Thymus (tissue), 11 donors: ENCODE results near the gene HS2ST1. TPM values are rescaled to one million over a fixed set of nuclear protein-coding genes. Genes with fewer than 3 reads are reported as not detected.
"Not testable (repeated sequence)": the region's sequence is repeated elsewhere in the genome, so short reads cannot be mapped to it uniquely, and the experiment has no call there.

ENCODE experiments used
- DNase-seq, 9 donors: peaks; one replicate each; pipeline ENCODE4 v3.0.0-alpha.2; 2013; ENCODE audit warnings: low spot score in 9 of 9, low read depth in 6 of 9, missing footprints in 1 of 9
- H3K27ac ChIP-seq, 2 donors: one replicate each; pipeline ENCODE4 v1.5.1; 2013; ENCODE audit warnings: control low read depth in 1 of 2, low read depth in 1 of 2, low read length in 1 of 2, mild to moderate bottlenecking in 1 of 2, moderate library complexity in 1 of 2
- H3K27me3 ChIP-seq, 2 donors: one replicate each; pipeline ENCODE4 v1.5.1; 2013; ENCODE audit warnings: low read length in 1 of 2; ENCODE audit not compliant: control insufficient read depth in 2 of 2, insufficient read depth in 1 of 2
- H3K36me3 ChIP-seq, 2 donors: one replicate each; pipeline ENCODE4 v1.5.1; 2013; ENCODE audit warnings: low read length in 1 of 2, mild to moderate bottlenecking in 1 of 2, moderate library complexity in 1 of 2; ENCODE audit not compliant: control insufficient read depth in 2 of 2, insufficient read depth in 2 of 2
- H3K4me1 ChIP-seq, 2 donors: one replicate each; pipeline ENCODE4 v1.5.1; 2013; ENCODE audit warnings: low read length in 2 of 2; ENCODE audit not compliant: control insufficient read depth in 2 of 2, insufficient read depth in 2 of 2
- H3K4me3 ChIP-seq, 2 donors: one replicate each; pipeline ENCODE4 v1.5.1; 2013; ENCODE audit warnings: low read length in 2 of 2, control low read depth in 1 of 2, mild to moderate bottlenecking in 1 of 2
- H3K9me3 ChIP-seq, 2 donors: one replicate each; pipeline ENCODE4 v1.5.1; 2013; ENCODE audit warnings: low read length in 1 of 2, mild to moderate bottlenecking in 1 of 2; ENCODE audit not compliant: control insufficient read depth in 2 of 2, insufficient read depth in 1 of 2
- WGBS: extraction: QIAGEN DNeasy Blood & Tissue Kit; methylation state at CpG from one replicate; pipeline ENCODE4 v1.1.7; 2013; 5-methylcytosine and 5-hydroxymethylcytosine counted together
- polyA plus RNA-seq: library from polyadenylated mRNA; stranded (reverse); fragments of 200-250 nt; gene quantifications from one replicate; pipeline ENCODE4 v1.2.3, GENCODE V29; 2013
- total RNA-seq: library from RNA; stranded (reverse); fragments of 120-200 nt; gene quantifications from one replicate; pipeline ENCODE4 v1.2.4, GENCODE V29; 2013
- donor health status: healthy.

Gene HS2ST1
- total and polyA plus RNA-seq, 2 donors = 9.7 to 11.5 TPM

DNA sequence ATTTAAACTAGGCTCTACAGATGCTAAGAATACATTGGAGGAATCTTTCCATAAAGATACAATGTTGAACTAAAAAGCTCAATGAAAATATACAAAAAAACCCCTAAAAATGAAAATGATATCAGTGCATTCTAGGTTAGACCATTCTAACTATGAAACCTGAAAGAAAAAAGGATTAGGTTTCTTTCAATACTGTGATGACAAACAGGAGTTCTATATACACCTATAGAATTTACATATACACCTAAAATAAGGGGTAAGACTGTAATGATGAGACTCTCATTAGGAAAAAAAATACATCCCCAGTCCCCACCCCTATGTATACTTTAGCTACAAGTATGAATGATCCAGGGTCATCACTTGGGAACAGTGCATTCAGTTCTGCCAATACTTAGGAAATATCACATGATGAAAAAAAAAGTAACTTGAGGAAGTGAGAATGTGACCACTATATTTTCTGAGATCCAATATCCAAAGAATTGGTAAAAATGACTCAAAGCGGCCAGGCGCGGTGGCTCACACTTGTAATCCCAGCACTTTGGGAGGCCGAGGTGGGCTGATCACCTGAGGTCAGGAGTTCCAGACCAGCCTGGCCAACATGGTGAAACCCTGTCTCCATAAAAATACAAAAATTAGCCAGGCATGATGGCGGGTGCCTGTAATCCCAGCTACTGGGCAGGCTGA lies 26.8 kb upstream of the HS2ST1 start:
- no peak overlapping the region for H3K27ac ChIP-seq
- no peaks in the 10 kb centered on the region for H3K4me1 ChIP-seq
- DNase-seq = no peak
- H3K9me3 ChIP-seq = no peaks in the 10 kb centered on the region
- H3K27me3 ChIP-seq = no peaks in the 10 kb centered on the region
- no peak overlapping the region for H3K4me3 ChIP-seq
- 93% methylated on average over 5 of the region's 5 CpGs for WGBS
- H3K36me3 ChIP-seq = peaks cover 0 to 8% of the 10 kb centered on the region in 2 donors

DNA sequence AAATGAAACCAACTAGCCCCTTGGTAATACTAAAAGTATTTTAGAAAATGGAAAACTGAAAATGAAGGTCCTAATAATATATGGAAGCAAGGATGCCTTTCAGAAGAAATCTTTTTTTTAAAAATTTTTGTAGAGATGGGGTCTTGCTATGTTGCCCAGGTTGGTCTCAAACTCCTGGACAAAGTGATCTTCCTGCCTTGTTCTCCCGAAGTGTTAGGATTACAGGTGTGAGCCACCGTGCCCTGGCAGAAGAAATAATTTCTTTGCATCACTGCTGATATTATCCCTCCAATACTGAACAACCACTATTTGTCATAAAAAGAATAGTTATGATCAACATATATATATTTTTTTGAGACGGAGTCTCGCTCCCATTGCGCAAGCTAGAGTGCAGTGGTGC lies 26.1 kb upstream of the HS2ST1 start:
- 98% methylated on average over 5 of the region's 5 CpGs for WGBS
- H3K4me1 ChIP-seq = no peaks in the 10 kb centered on the region

DNA sequence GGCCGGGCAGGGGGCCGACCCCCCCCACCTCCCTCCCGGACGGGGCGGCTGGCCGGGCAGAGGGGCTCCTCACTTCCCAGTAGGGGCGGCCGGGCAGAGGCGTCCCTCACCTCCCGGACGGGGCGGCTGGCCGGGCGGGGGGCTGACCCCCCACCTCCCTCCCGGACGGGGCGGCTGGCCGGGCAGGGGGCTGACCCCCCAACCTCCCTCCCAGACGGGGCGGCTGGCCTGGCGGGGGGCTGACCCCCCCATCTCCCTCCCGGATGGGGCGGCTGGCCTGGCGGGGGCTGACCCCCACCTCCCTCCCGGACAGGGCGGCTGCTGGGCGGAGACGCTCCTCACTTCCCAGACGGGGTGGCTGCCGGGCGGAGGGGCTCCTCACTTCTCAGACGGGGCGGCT lies 15.0 kb upstream of the HS2ST1 start:
- not testable (repeated sequence) for H3K4me1 ChIP-seq, H3K27me3 ChIP-seq, H3K4me3 ChIP-seq, H3K27ac ChIP-seq, DNase-seq, H3K9me3 ChIP-seq
- peaks cover 5 to 38% of the 10 kb centered on the region in 2 donors for H3K36me3 ChIP-seq
- WGBS = 95% methylated on average over 20 of the region's 33 CpGs

More for the DNA sequence above, 26.1 kb upstream of the HS2ST1 start:
- H3K9me3 ChIP-seq = no peaks in the 10 kb centered on the region
- peaks cover 0 to 8% of the 10 kb centered on the region in 2 donors for H3K36me3 ChIP-seq
- no peak overlapping the region for H3K4me3 ChIP-seq
- H3K27ac ChIP-seq = no peak overlapping the region
- no peak for DNase-seq
- H3K27me3 ChIP-seq = no peaks in the 10 kb centered on the region

DNA sequence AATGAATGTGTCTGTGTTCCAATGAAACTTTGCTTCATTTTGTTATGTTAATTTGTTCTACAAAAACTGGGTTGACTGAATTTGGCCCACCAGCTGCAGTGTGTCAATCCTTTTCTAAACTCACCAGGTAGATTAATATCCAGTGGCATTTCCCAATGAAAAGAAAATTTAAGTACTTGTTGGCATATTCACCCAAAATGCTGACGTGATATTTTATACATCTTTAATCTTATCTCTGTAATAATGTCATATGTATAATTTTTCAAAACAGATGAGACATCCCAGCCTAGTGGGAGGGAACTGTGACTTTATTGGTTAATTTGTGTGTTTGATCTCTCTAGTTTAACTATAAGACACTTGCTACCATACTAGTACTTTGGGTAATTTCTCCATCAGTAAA lies 8.6 kb upstream of the HS2ST1 start:
- Histone ChIP-seq H3K27me3 (no peaks in the 10 kb centered on the region), H3K4me3 (no peak overlapping the region), H3K27ac (no peak overlapping the region), H3K4me1 (no peaks in the 10 kb centered on the region), H3K36me3 (peaks cover under 1 to 41% of the 10 kb centered on the region in 2 donors), H3K9me3 (no peaks in the 10 kb centered on the region)
- no peak for DNase-seq
- 52% methylated on average over 1 of the region's 1 CpG for WGBS

DNA sequence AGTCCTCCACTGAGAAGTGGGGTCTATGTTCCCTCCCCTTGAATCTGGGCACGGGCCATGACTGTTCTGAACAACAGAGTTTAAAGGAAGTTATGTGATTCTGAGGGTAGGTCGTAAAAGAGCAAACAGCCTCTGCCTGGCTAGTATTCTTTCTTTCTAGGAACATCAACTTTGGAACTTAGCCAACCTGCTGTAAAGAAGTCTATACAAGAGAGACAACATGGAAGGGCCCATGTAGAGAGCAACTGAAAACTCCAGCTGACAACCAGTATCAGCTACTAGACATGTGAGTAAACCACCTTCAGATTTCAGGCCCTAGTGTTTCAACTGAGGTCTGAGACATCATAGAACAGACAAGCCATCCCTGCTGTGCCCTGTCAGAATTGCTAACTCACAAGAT lies 8.0 kb upstream of the HS2ST1 start:
- no peaks in the 10 kb centered on the region for H3K27me3 ChIP-seq
- 75% methylated on average over 2 of the region's 2 CpGs for WGBS
- H3K9me3 ChIP-seq = no peaks in the 10 kb centered on the region
- H3K36me3 ChIP-seq = peaks cover 0 to 41% of the 10 kb centered on the region in 2 donors
- H3K4me1 ChIP-seq = no peaks in the 10 kb centered on the region
- H3K4me3 ChIP-seq = no peak overlapping the region
- no peak for DNase-seq
- no peak overlapping the region for H3K27ac ChIP-seq

DNA sequence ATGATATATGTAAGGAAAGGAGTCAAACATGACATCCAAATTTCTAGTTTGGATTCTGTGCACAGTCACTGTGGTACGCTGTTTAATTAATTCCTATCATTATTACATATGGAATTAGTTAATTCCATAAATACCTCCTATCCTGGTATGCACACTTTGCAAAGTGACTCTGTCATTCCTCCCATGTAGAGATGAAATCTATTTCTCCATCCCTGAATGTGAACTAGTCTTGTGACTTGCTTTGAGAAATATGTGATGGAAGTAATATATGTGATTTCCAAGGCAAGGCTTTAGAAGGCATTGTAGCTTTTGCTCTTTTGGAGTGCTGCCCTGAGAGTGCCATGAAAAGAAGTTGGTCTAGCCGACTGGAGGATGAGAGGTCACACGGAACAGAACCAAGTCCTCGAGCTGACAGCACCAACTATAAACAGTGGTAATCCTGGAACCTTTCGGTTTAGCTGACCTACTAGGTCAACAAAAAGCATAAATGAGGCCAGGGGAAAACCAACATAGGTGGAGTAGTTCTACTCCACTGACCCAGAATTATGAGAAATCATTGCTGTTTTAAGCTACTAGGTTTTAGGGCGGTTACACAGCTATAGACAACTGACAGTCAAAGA lies 2.0 kb upstream of the HS2ST1 start:
- H3K9me3 ChIP-seq = peaks cover 0 to 6% of the 10 kb centered on the region in 2 donors
- H3K4me3 ChIP-seq = peak overlapping the region in 1 of 2 donors; percentile 92
- H3K36me3 ChIP-seq = peaks cover 0 to 13% of the 10 kb centered on the region in 2 donors
- WGBS = 93% methylated on average over 6 of the region's 6 CpGs
- H3K27me3 ChIP-seq = no peaks in the 10 kb centered on the region
- no peak overlapping the region for H3K27ac ChIP-seq
- peak in 1 of 9 donors; percentile 6 for DNase-seq
- H3K4me1 ChIP-seq = peaks cover 11 to 14% of the 10 kb centered on the region in 2 donors

DNA sequence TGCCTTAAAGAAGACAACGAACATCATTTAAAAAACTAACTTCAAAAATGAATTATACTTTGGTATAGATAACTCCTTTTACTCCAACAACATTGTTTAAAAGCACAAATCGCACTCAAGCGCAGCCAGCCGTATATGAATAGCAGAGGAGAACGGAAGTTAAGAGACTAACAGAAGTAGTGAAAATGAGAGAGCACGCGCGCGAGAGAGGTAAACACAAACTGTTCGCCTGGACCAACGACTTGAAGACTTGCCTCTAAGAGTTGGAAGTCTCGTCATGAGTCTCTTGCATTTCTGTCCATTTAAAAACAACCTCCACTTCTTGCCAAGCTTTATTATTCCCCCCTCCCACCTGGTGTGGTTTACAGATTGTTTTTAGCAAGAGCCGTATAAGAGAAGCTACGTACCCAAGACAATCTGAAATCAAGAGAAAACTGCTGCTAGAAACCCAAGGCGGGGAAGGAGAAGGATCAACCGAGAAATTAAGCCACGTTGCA lies 988 bp upstream of the HS2ST1 start:
- under 1% methylated on average over 17 of the region's 17 CpGs for WGBS
- peak overlapping the region; percentile 88 to 92 for H3K4me3 ChIP-seq
- peaks cover 0 to 10% of the 10 kb centered on the region in 2 donors for H3K36me3 ChIP-seq
- peak in 8 of 9 donors; percentile 9 to 72 (median 38) for DNase-seq
- H3K4me1 ChIP-seq = peaks cover 11 to 14% of the 10 kb centered on the region in 2 donors
- no peaks in the 10 kb centered on the region for H3K27me3 ChIP-seq
- H3K9me3 ChIP-seq = peaks cover 0 to 6% of the 10 kb centered on the region in 2 donors
- peak overlapping the region; percentile 90 to 97 for H3K27ac ChIP-seq

DNA sequence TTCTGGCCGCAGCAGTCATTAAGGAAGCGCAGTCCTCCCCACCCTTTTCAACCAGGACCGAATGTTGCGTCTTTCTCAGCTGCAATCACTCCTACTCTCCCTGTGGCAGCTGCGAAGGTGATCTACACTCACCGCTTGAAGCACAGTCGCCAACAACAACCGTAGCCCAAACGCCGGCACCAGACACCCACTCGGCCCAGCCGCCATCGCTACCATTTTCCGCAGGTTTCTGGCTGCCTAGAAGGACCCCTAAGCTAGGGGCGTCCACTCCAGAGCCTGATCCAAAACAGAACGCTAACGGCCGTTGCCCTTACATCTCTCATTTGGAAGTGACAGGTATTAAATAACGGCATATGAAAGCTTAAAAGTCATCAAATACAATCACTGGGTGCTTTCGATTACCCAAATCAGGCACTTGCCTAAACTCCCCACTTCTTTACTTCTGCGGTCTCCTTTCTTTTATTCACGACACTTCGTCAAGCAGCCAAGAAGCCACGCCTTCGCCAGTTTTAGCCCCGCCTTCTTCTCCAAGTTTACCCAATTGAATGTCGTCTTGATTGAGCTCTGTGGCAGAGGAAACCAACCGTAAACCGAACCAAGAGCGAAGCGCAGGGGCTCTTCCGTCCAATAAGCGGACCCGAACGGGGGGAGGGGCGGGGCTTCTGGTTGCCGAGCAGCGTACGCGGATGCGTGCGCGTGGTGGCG lies 387 bp upstream of the HS2ST1 start, which contains the start of gene SELENOF:
TSS of gene SELENOF (minus strand) at position 231 of the 705 bp plus-strand sequence. CDS start at position 216, 15 bp downstream.
- H3K36me3 ChIP-seq = peaks cover 0 to 10% of the 10 kb centered on the region in 2 donors
- under 1% methylated on average over 44 of the region's 44 CpGs for WGBS
- peaks cover 11 to 14% of the 10 kb centered on the region in 2 donors for H3K4me1 ChIP-seq
- peak within 1 kb of the TSS; percentile 90 to 92 for H3K4me3 ChIP-seq
- peaks cover 0 to 6% of the 10 kb centered on the region in 2 donors for H3K9me3 ChIP-seq
- H3K27me3 ChIP-seq = no peaks in the 10 kb centered on the region
- peak within 1 kb of the TSS; percentile 92 to 97 for H3K27ac ChIP-seq
- peak; percentile 100 for DNase-seq
